GM21528 (cell line): ENCODE measurements around the gene HDAC9.

Source experiments
- ATAC-seq: cut with Tn5 transposase; IDR thresholded peaks from one replicate; pipeline ENCODE4 v1.9.1; 2021; ENCODE audit warnings: mild to moderate bottlenecking, moderate library complexity; ENCODE audit not compliant: unreplicated experiment, low FRiP score

Gene HDAC9

GRCh38 chr7:18648849-18649758 lies 153.6 kb downstream of the HDAC9 start:
- no peak for ATAC-seq

- no peak for ATAC-seq
Observed at GRCh38 chr7:18653381-18654155, 158.0 kb downstream of the HDAC9 start.

- ATAC-seq, result no peak
Observed at GRCh38 chr7:18654709-18655108, 159.2 kb downstream of the HDAC9 start.

- ATAC-seq, result no peak
Observed at GRCh38 chr7:18655506-18655905, 160.0 kb downstream of the HDAC9 start.

- no peak for ATAC-seq
Observed at GRCh38 chr7:18655912-18656311, 160.4 kb downstream of the HDAC9 start.

GRCh38 chr7:18656362-18656761 lies 160.8 kb downstream of the HDAC9 start:
- ATAC-seq, result no peak

- ATAC-seq, result no peak
Observed at GRCh38 chr7:18659746-18660145, 164.2 kb downstream of the HDAC9 start.

GRCh38 chr7:18663321-18663720 lies 167.8 kb downstream of the HDAC9 start:
- ATAC-seq, result no peak

- ATAC-seq, result peak; percentile 98
Observed at GRCh38 chr7:18666107-18666728, 170.7 kb downstream of the HDAC9 start.

GRCh38 chr7:18667466-18667865 lies 171.9 kb downstream of the HDAC9 start:
- ATAC-seq, result no peak

GRCh38 chr7:18671176-18671575 lies 175.6 kb downstream of the HDAC9 start:
- ATAC-seq, result no peak

- no peak for ATAC-seq
Observed at GRCh38 chr7:18675579-18675978, 180.0 kb downstream of the HDAC9 start.

GRCh38 chr7:18679261-18679660 lies 183.7 kb downstream of the HDAC9 start:
- no peak for ATAC-seq

- no peak for ATAC-seq
Observed at GRCh38 chr7:18680576-18680975, 185.0 kb downstream of the HDAC9 start.

GRCh38 chr7:18684916-18685315 lies 189.4 kb downstream of the HDAC9 start:
- ATAC-seq, result no peak

- no peak for ATAC-seq
Observed at GRCh38 chr7:18685971-18686370, 190.4 kb downstream of the HDAC9 start.

GRCh38 chr7:18689551-18689950 lies 194.0 kb downstream of the HDAC9 start:
- no peak for ATAC-seq

- no peak for ATAC-seq
Observed at GRCh38 chr7:18693406-18693805, 197.9 kb downstream of the HDAC9 start.

GRCh38 chr7:18693816-18694215 lies 198.3 kb downstream of the HDAC9 start:
- no peak for ATAC-seq

GRCh38 chr7:18694484-18694883 lies 198.9 kb downstream of the HDAC9 start:
- no peak for ATAC-seq

GRCh38 chr7:18694911-18695310 lies 199.4 kb downstream of the HDAC9 start:
- ATAC-seq, result no peak
